ENCODE measurements around the gene ZNF212.
A peak's percentile ranks its signal among the peaks of the same experiment; 100 is the strongest.

DNA sequence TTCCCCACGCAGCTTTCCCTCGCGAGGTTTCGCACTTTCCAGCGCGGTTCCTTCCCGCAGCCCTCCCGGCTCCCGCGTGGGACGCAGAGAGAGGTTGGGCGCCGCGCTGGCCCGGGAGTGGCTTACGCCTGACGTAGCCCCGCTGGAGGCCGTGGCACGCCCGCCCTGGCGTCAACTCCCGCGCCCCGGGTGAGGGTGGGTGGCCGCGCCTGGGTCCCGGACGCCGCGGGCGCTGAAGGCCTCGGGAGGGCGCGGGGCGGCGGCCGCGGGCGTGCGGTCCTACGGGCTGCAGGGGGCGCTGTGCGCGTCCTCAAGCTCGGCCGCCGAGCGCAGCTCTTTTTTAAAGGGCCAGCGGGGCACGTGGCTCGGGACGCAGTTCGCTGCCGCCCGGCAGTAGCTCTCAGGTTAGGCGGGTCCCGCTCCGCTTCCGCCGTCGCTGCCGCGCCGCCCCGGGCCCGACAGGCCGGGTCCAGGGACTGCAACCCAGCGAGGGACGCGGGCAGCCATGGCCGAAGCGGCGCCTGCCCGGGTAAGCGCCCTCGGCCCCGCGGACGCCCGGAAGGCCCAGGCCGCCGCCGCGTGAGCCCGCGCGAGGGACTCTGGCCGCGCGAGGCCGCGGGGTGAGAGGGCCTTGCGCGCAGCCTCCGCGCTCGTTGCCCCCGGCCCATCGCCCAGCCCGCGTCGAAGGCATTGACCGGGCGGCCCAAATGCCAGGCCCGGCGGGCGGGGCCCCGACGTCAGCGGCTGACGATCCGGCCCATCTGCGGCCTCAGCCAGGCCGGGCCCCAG lies 22.6 kb downstream of the ZNF212 start, which contains the start of gene ZNF783:
- TF ChIP-seq, protein P1, sequence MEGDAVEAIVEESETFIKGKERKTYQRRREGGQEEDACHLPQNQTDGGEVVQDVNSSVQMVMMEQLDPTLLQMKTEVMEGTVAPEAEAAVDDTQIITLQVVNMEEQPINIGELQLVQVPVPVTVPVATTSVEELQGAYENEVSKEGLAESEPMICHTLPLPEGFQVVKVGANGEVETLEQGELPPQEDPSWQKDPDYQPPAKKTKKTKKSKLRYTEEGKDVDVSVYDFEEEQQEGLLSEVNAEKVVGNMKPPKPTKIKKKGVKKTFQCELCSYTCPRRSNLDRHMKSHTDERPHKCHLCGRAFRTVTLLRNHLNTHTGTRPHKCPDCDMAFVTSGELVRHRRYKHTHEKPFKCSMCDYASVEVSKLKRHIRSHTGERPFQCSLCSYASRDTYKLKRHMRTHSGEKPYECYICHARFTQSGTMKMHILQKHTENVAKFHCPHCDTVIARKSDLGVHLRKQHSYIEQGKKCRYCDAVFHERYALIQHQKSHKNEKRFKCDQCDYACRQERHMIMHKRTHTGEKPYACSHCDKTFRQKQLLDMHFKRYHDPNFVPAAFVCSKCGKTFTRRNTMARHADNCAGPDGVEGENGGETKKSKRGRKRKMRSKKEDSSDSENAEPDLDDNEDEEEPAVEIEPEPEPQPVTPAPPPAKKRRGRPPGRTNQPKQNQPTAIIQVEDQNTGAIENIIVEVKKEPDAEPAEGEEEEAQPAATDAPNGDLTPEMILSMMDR (IDR thresholded peaks at IDR 0.05) = peak; percentile 88 to 90 (median 88)
- peak; percentile 41 to 74 for TF ChIP-seq POLR2AphosphoS5 (IDR thresholded peaks at IDR 0.05)
- TF ChIP-seq POLR2A (IDR thresholded peaks at IDR 0.05; ENCODE audit: low read depth) = no peak
- no peak for TF ChIP-seq EP300 (IDR thresholded peaks at IDR 0.05)
